Sigmoid colon (tissue), 7 donors: ENCODE measurements around the gene VSTM4. TPM values are rescaled to one million over a fixed set of nuclear protein-coding genes. Genes with fewer than 3 reads are reported as not detected.
A peak's percentile ranks its signal among the peaks of the same experiment; 100 is the strongest.

Experiments
- DNase-seq: peaks from one replicate; pipeline ENCODE4 v3.0.0-alpha.2; 2019
- H3K27ac ChIP-seq, 4 donors: fragments of 200-600 bp; sonication (generic); one replicate each; pipeline ENCODE4 v1.5.1; 2016 to 2019; ENCODE audit warnings: mild to moderate bottlenecking in 1 of 4
- H3K27me3 ChIP-seq, 3 donors: fragments of 200-600 bp; sonication (generic); one replicate each; pipeline ENCODE4 v1.5.1; 2019; ENCODE audit warnings: mild to moderate bottlenecking in 1 of 3
- H3K36me3 ChIP-seq, 4 donors: fragments of 200-600 bp; sonication (generic); one replicate each; pipeline ENCODE4 v1.5.1; 2016 to 2019
- H3K4me1 ChIP-seq, 4 donors: fragments of 200-600 bp; sonication (generic); one replicate each; pipeline ENCODE4 v1.5.1; 2017 to 2019
- H3K4me3 ChIP-seq, 4 donors: fragments of 200-600 bp; sonication (generic); one replicate each; pipeline ENCODE4 v1.5.1; 2017 to 2019; ENCODE audit warnings: mild to moderate bottlenecking in 2 of 4, moderate library complexity in 1 of 4
- H3K9me3 ChIP-seq, 4 donors: fragments of 200-600 bp in 3 of 4; sonication (generic) in 3 of 4; one replicate each; pipeline versions ENCODE4 v1.5.1 to v1.6.1; 2013 to 2019
- CTCF ChIP-seq, 4 experiments: fragments of 450-650 bp in 3 of 4; fragments of 200-600 bp in 1 of 4; IDR thresholded peaks; one replicate each; pipeline ENCODE4 v1.5.1; 2016 to 2019; ENCODE audit warnings: antibody characterized with exemption in 4 of 4, mild to moderate bottlenecking in 3 of 4, moderate library complexity in 2 of 4
- EP300 ChIP-seq, 4 donors: sonication (generic); formaldehyde crosslinking; IDR thresholded peaks; one replicate each; pipeline ENCODE4 v1.6.1; 2017; ENCODE audit warnings: antibody characterized with exemption in 4 of 4
- POLR2A ChIP-seq, 2 donors: fragments of 450-650 bp; IDR thresholded peaks; one replicate each; pipeline ENCODE4 v1.6.1; 2016; ENCODE audit warnings: antibody characterized with exemption in 2 of 2, mild to moderate bottlenecking in 2 of 2, moderate library complexity in 2 of 2
- POLR2AphosphoS5 ChIP-seq, 4 donors: sonication (generic); formaldehyde crosslinking; IDR thresholded peaks; one replicate each; pipeline ENCODE4 v1.6.1; 2017; ENCODE audit warnings: antibody characterized with exemption in 4 of 4
- WGBS, 2 donors: extraction: QIAGEN DNeasy Blood & Tissue Kit; methylation state at CpG; one replicate each; pipeline ENCODE4 v1.1.7; 2013; 5-methylcytosine and 5-hydroxymethylcytosine counted together
- intact Hi-C: fragments of 100-400 bp; cut with DNase I; formaldehyde crosslinking; loops from one replicate; pipeline ENCODE4 v1.15.1; 2023
- polyA plus RNA-seq, 3 donors: library from polyadenylated mRNA; stranded (reverse); fragments of 200-250 nt; gene quantifications; one replicate each; pipeline ENCODE4 v1.2.3, GENCODE V29; 2013
- total RNA-seq, 4 donors: library from RNA; depleted of rRNA; stranded (reverse); fragments of >200 nt; gene quantifications; one replicate each; pipeline ENCODE4 v1.1.0, GENCODE V29; 2016
- donor health status: healthy with polysubstance abuse.
- donor health status: Bipolar disorder and iron deficiency.
- donor health status: healthy.

Gene VSTM4
- total and polyA plus RNA-seq, 7 donors, result 0.23 to 13.3 (median 9.5) TPM

DNA sequence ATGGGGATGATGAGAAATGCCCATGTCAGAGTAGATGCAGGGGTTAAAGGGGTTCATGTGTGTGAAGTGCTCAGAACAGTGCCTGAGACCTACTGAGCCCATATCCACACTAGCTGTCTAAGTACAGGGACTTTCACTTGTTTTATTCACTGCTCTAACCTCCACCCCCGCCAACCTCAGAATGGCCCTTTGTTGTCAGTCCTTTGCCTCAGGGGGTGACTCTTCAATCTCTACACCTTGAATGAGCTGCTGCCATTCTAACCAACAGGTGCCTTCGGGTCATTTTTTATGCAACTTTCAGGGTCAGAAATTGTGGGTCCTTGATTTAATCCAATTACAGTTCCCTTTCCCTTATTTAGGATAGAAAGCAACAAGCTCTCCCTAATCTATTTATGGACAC lies 26.2 kb downstream of the VSTM4 start:
- H3K36me3 ChIP-seq, result peaks cover 0 to 6% (median 3%) of the 10 kb centered on the region in 4 donors
- whole genome bisulfite sequencing, 2 donors, result 86 to 88% methylated on average over 2 of the region's 2 CpGs
- H3K4me3 ChIP-seq, result no peak overlapping the region
- intact Hi-C loops, result no loop called here
- no peak for TF ChIP-seq EP300 (IDR thresholded peaks at IDR 0.05)
- TF ChIP-seq CTCF (IDR thresholded peaks at IDR 0.05), result no peak
- TF ChIP-seq POLR2AphosphoS5 (IDR thresholded peaks at IDR 0.05), result no peak
- no peak for TF ChIP-seq POLR2A (IDR thresholded peaks at IDR 0.05)
- H3K9me3 ChIP-seq, result peaks cover 0 to 5% (median 3%) of the 10 kb centered on the region in 4 donors
- peaks cover 0 to 20% (median 19%) of the 10 kb centered on the region in 4 donors for H3K4me1 ChIP-seq
- H3K27ac ChIP-seq, result peak overlapping the region in 2 of 4 donors; percentile 46
- no peaks in the 10 kb centered on the region for H3K27me3 ChIP-seq
- DNase-seq, result no peak

DNA sequence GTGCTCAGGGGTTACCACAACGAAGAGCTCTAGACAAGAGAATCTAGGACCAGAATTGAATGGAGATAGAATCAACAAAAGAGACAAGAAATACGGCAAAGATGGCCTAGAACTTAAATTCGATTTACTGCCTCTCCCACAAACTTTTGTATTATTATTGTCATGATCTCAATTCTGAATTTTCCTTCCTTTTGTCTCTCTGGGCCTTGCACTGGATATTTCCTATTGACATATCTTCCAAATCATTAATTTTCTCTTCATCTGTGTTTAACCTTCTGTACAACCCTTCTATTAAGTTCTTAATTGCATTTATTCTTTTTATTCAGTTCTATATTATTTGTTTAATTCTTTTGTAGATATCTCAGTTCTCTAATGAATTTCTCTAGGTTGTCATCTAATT lies 28.4 kb downstream of the VSTM4 start:
- Histone ChIP-seq H3K4me3 (no peak overlapping the region), H3K27ac (no peak overlapping the region), H3K9me3 (peaks cover 0 to 5% (median 3%) of the 10 kb centered on the region in 4 donors), H3K36me3 (peaks cover 0 to 6% (median 3%) of the 10 kb centered on the region in 4 donors), H3K27me3 (no peaks in the 10 kb centered on the region), H3K4me1 (peaks cover 0 to 40% (median 36%) of the 10 kb centered on the region in 4 donors)
- TF ChIP-seq POLR2A (IDR thresholded peaks at IDR 0.05) (no peak), EP300 (IDR thresholded peaks at IDR 0.05) (no peak), CTCF (IDR thresholded peaks at IDR 0.05) (no peak), POLR2AphosphoS5 (IDR thresholded peaks at IDR 0.05) (no peak)
- DNase-seq, result no peak
- WGBS, 2 donors, result 89 to 91% methylated on average over 3 of the region's 3 CpGs
- intact Hi-C loops, result no loop called here

- peaks cover 0 to 45% (median 37%) of the 10 kb centered on the region in 4 donors for H3K4me1 ChIP-seq
- intact Hi-C loops, result no loop called here
- H3K9me3 ChIP-seq, result peaks cover 0 to 5% (median 3%) of the 10 kb centered on the region in 4 donors
- peak overlapping the region; percentile 5 to 68 (median 53) for H3K27ac ChIP-seq
- H3K36me3 ChIP-seq, result peaks cover 0 to 6% (median 3%) of the 10 kb centered on the region in 4 donors
- DNase-seq, result no peak
- TF ChIP-seq POLR2AphosphoS5 (IDR thresholded peaks at IDR 0.05), result peak in 1 of 4 donors; percentile 9
- TF ChIP-seq CTCF (IDR thresholded peaks at IDR 0.05), result no peak
- WGBS, 2 donors, result 75 to 77% methylated on average over 8 of the region's 8 CpGs
- no peaks in the 10 kb centered on the region for H3K27me3 ChIP-seq
- no peak overlapping the region for H3K4me3 ChIP-seq
These were observed 32.1 kb downstream of the VSTM4 start for GRCh38 chr10:49083261-49083660.

DNA sequence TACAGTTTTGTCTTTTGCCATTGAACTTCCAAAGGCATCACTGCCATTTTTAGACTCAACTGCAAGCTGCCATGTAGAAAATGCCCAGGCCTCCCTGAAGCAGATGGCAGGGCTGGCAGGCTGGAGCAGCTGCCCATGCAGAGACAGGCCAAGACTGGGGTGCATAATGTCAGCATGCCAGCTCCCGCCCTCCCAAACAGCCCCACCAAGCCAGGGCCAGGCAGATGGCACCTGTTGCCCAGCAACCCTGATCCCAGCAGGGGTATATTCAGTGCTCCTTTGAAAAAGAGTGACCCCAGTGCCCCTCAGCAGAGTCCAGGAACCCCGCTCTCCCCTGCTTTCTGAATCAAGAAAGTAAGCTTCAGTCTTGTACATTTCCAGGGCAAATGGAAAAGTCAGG lies 32.6 kb downstream of the VSTM4 start:
- Histone ChIP-seq H3K9me3 (peaks cover 0 to 5% (median 3%) of the 10 kb centered on the region in 4 donors), H3K36me3 (peaks cover 0 to 6% (median 3%) of the 10 kb centered on the region in 4 donors), H3K4me1 (peaks cover 0 to 45% (median 37%) of the 10 kb centered on the region in 4 donors), H3K27me3 (no peaks in the 10 kb centered on the region), H3K27ac (peak overlapping the region in 3 of 4 donors; percentile 41 to 68 (median 65)), H3K4me3 (no peak overlapping the region)
- 76 to 94% methylated on average over 2 of the region's 2 CpGs for WGBS, 2 donors
- intact Hi-C loops, result no loop called here
- no peak for TF ChIP-seq POLR2A (IDR thresholded peaks at IDR 0.05)
- TF ChIP-seq POLR2AphosphoS5 (IDR thresholded peaks at IDR 0.05), result peak in 1 of 4 donors; percentile 31
- no peak for DNase-seq

DNA sequence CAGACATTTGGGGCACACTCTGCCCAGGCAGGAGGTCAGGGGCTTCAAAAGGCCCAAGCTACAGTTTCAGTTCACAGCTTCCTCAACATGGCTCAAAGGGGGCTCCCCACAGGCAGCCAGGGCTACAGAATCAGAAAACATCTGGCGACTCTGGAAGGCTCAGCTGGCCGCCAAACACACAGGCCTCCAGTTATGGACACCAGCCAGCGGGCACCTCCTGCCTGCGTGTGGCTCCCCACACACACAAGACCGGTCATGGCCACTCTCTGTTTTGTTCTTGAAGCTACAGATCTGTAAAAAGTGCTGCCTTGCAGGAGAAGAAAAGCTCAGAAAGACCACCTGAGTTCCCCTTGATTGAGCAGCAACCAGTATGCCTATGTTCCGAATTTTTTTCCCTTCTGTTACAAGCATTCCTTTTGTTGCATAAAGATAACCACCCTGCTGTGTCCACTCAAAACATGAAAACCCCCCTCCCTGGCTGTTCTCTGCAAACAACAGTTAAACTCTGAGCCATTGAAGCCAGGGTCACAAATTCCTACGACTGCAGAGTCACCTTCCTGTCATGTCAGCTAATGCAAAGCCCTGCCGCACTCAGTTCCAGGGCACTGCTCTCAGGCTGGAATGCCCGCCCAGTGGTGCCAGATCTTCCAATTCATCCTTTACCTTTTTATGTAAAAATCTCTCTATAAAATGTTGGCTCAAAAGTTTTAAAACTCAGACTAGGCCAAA lies 33.6 kb downstream of the VSTM4 start:
- H3K27ac ChIP-seq, result peak overlapping the region in 2 of 4 donors; percentile 65 to 68
- H3K4me1 ChIP-seq, result peaks cover 0 to 45% (median 37%) of the 10 kb centered on the region in 4 donors
- peaks cover 0 to 2% (median 1%) of the 10 kb centered on the region in 4 donors for H3K9me3 ChIP-seq
- intact Hi-C loops, result no loop called here
- TF ChIP-seq EP300 (IDR thresholded peaks at IDR 0.05), result no peak
- no peak for TF ChIP-seq CTCF (IDR thresholded peaks at IDR 0.05)
- no peak for DNase-seq
- H3K27me3 ChIP-seq, result no peaks in the 10 kb centered on the region
- peaks cover 0 to 6% (median 3%) of the 10 kb centered on the region in 4 donors for H3K36me3 ChIP-seq
- no peak overlapping the region for H3K4me3 ChIP-seq
- 50 to 65% methylated on average over 9 of the region's 9 CpGs for WGBS, 2 donors
